GM12892 (cell line): ENCODE measurements around the gene CCNB2.

Experiments
- POLR2A ChIP-seq: IDR thresholded peaks from 2 replicates; pipeline ENCODE4 v1.6.1; 2011; ENCODE audit warnings: low read depth, low read length, control low read depth
- POLR2AphosphoS5 ChIP-seq: IDR thresholded peaks from 2 replicates; pipeline ENCODE4 v1.6.1; 2011; ENCODE audit warnings: low read depth, low read length, control low read depth
- TAF1 ChIP-seq: IDR thresholded peaks from 2 replicates; pipeline ENCODE4 v1.6.1; 2011; ENCODE audit warnings: low read depth, mild to moderate bottlenecking, control low read depth, low read length, borderline replicate concordance

- TF ChIP-seq TAF1 (no peak), POLR2A (no peak; the same call in none of the 2 replicates), POLR2AphosphoS5 (no peak; the same call in 1 of the 2 replicates)
Observed at GRCh38 chr15:59124261-59124660, 19.3 kb downstream of the CCNB2 start.
